ENCODE data around the gene PSTPIP1. TPM values are rescaled to one million over a fixed set of nuclear protein-coding genes. Genes with fewer than 3 reads are reported as not detected.

The PSTPIP1 gene
- total and polyA plus RNA-seq, 9 of the 15 experiments (the other 6 are each of a cell fraction or from before 2014, with no cell fraction given): not detected

DNA sequence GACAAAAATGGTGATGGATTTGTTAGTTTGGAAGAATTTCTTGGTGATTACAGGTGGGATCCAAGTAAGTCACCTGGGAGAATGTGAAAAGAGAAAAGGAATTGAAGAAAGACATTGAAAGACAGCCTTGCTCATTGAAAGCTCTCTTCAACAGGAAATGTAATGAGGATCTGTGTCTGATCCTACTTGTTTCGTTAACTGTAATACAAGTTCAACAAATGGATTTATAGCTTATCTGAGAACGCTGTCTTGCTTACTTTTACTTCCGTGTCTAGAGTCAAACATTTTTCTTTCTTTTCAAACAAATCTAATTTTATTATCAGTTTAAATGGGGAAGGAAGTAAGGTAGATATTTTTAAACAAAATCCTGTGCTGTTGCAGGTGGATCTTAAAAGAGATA lies 47.5 kb upstream of the PSTPIP1 start:
- Histone ChIP-seq H4K20me1 (replicated peaks; ENCODE audit: control insufficient read depth, insufficient read depth, low read length) (no peaks in the 10 kb centered on the region; the same call in 1 of the 2 replicates), H3K4me2 (ENCODE audit: insufficient read depth, low read length) (no peak overlapping the region), H3K27ac (ENCODE audit: extremely low read depth, low read depth, low read length) (no peak overlapping the region), H3K9me3 (replicated peaks; ENCODE audit: control insufficient read depth, insufficient read depth, low read depth, low read length) (no peaks in the 10 kb centered on the region), H3K9ac (ENCODE audit: insufficient read depth in 1 of 2, low read depth in 2 of 2, low read length in 2 of 2) (no peak overlapping the region), H3K27me3 (ENCODE audit: control insufficient read depth in 2 of 2, insufficient read depth in 2 of 2, low read length in 2 of 2) (no peaks in the 10 kb centered on the region), H3K9me1 (ENCODE audit: control insufficient read depth, insufficient read depth, low read length) (no peaks in the 10 kb centered on the region), H3K79me2 (ENCODE audit: control insufficient read depth, insufficient read depth, low read length) (no peaks in the 10 kb centered on the region), H3K4me1 (replicated peaks in 1 of 2; ENCODE audit: control insufficient read depth in 2 of 2, insufficient read depth in 2 of 2, low read length in 2 of 2) (no peaks in the 10 kb centered on the region), H3K4me3 (no peak overlapping the region), H2AFZ (ENCODE audit: low read depth, low read length) (no peak overlapping the region), H3K36me3 (ENCODE audit: control insufficient read depth, insufficient read depth, low read length) (peaks cover 61% of the 10 kb centered on the region; the same call in 1 of the 3 replicates)
- 74% methylated on average over 3 of the region's 3 CpGs for WGBS (ENCODE audit: insufficient coverage, low coverage, missing lambda C conversion rate)
- in situ Hi-C loops (cut with MboI) (no loop called here), intact Hi-C loops (cut with micrococcal nuclease) (no loop called here)
- DNase-seq (ENCODE audit: extremely low read depth in 1 of 4, low spot score in 3 of 4) (no peak), ATAC-seq (no peak), FAIRE-seq (no peak)
- ChIA-PET POLR2A (interaction anchor here (1.1 to 1.4 kb wide), 3 partner anchors 9 to 16 kb away, joined by 3 to 6 read pairs (median 3); partner anchors contain the start of gene RCN2), CTCF (ENCODE audit: low intra/inter-chr PET ratio) (no interaction called here)
- no TSS peak for BruUV-seq (replicated peaks)
- TF ChIP-seq, protein P1, sequence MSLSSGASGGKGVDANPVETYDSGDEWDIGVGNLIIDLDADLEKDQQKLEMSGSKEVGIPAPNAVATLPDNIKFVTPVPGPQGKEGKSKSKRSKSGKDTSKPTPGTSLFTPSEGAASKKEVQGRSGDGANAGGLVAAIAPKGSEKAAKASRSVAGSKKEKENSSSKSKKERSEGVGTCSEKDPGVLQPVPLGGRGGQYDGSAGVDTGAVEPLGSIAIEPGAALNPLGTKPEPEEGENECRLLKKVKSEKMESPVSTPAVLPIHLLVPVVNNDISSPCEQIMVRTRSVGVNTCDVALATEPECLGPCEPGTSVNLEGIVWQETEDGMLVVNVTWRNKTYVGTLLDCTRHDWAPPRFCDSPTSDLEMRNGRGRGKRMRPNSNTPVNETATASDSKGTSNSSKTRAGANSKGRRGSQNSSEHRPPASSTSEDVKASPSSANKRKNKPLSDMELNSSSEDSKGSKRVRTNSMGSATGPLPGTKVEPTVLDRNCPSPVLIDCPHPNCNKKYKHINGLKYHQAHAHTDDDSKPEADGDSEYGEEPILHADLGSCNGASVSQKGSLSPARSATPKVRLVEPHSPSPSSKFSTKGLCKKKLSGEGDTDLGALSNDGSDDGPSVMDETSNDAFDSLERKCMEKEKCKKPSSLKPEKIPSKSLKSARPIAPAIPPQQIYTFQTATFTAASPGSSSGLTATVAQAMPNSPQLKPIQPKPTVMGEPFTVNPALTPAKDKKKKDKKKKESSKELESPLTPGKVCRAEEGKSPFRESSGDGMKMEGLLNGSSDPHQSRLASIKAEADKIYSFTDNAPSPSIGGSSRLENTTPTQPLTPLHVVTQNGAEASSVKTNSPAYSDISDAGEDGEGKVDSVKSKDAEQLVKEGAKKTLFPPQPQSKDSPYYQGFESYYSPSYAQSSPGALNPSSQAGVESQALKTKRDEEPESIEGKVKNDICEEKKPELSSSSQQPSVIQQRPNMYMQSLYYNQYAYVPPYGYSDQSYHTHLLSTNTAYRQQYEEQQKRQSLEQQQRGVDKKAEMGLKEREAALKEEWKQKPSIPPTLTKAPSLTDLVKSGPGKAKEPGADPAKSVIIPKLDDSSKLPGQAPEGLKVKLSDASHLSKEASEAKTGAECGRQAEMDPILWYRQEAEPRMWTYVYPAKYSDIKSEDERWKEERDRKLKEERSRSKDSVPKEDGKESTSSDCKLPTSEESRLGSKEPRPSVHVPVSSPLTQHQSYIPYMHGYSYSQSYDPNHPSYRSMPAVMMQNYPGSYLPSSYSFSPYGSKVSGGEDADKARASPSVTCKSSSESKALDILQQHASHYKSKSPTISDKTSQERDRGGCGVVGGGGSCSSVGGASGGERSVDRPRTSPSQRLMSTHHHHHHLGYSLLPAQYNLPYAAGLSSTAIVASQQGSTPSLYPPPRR (CRISPR knock-in tag; IDR thresholded peaks at IDR 0.05; ENCODE audit: borderline replicate concordance): no peak
- TF ChIP-seq XRCC4 (IDR thresholded peaks at IDR 0.05; ENCODE audit: extremely low read depth, insufficient read depth, insufficient read length): no peak
- no peak for TF ChIP-seq ZNF785 (CRISPR knock-in tag; IDR thresholded peaks at IDR 0.05)
- no peak for TF ChIP-seq ZNF830 (CRISPR knock-in tag; IDR thresholded peaks at IDR 0.05)
- TF ChIP-seq ZNF239 (CRISPR knock-in tag; IDR thresholded peaks at IDR 0.05): no peak
- TF ChIP-seq NFRKB (IDR thresholded peaks at IDR 0.05; ENCODE audit: low read depth): no peak
- TF ChIP-seq ZNF79 (CRISPR knock-in tag; IDR thresholded peaks at IDR 0.05; ENCODE audit: low read depth): no peak
- no peak for TF ChIP-seq SMAD2 (IDR thresholded peaks at IDR 0.05; ENCODE audit: low read depth, low read length)
- no peak for TF ChIP-seq KLF10 (CRISPR knock-in tag; IDR thresholded peaks at IDR 0.05)
- TF ChIP-seq, protein P2, sequence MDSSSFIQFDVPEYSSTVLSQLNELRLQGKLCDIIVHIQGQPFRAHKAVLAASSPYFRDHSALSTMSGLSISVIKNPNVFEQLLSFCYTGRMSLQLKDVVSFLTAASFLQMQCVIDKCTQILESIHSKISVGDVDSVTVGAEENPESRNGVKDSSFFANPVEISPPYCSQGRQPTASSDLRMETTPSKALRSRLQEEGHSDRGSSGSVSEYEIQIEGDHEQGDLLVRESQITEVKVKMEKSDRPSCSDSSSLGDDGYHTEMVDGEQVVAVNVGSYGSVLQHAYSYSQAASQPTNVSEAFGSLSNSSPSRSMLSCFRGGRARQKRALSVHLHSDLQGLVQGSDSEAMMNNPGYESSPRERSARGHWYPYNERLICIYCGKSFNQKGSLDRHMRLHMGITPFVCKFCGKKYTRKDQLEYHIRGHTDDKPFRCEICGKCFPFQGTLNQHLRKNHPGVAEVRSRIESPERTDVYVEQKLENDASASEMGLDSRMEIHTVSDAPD (CRISPR knock-in tag; IDR thresholded peaks at IDR 0.05): no peak
- TF ChIP-seq, protein P3, sequence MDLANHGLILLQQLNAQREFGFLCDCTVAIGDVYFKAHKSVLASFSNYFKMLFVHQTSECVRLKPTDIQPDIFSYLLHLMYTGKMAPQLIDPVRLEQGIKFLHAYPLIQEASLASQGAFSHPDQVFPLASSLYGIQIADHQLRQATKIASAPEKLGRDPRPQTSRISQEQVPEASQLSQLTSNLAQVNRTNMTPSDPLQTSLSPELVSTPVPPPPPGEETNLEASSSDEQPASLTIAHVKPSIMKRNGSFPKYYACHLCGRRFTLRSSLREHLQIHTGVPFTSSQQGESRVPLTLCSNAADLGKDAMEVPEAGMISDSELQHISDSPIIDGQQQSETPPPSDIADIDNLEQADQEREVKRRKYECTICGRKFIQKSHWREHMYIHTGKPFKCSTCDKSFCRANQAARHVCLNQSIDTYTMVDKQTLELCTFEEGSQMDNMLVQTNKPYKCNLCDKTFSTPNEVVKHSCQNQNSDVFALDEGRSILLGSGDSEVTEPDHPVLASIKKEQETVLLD (IDR thresholded peaks at IDR 0.05): no peak
- TF ChIP-seq FUS (optimal IDR thresholded peaks at IDR 0.05; ENCODE audit: low read depth, low read length): no peak
- TF ChIP-seq, protein P4, sequence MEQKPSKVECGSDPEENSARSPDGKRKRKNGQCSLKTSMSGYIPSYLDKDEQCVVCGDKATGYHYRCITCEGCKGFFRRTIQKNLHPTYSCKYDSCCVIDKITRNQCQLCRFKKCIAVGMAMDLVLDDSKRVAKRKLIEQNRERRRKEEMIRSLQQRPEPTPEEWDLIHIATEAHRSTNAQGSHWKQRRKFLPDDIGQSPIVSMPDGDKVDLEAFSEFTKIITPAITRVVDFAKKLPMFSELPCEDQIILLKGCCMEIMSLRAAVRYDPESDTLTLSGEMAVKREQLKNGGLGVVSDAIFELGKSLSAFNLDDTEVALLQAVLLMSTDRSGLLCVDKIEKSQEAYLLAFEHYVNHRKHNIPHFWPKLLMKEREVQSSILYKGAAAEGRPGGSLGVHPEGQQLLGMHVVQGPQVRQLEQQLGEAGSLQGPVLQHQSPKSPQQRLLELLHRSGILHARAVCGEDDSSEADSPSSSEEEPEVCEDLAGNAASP (IDR thresholded peaks at IDR 0.05): no peak
- TF ChIP-seq, protein P5, sequence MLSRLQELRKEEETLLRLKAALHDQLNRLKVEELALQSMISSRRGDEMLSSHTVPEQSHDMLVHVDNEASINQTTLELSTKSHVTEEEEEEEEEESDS (CRISPR knock-in tag; IDR thresholded peaks at IDR 0.05): no peak

All from K562 (cell line).